NCI-H187 (cell line): Measurements from ENCODE around the gene KLHDC7A.

Experiments
- DNase-seq, 2 experiments: peaks; one replicate each; lab custom pipeline; 2025; lab: John Stamatoyannopoulos, UW

Gene KLHDC7A

GRCh38 chr1:18508084-18508483, 27.4 kb downstream of the KLHDC7A start:
- no peak for DNase-seq

- no peak for DNase-seq
Observed at GRCh38 chr1:18511149-18511873, 30.6 kb downstream of the KLHDC7A start.

- no peak for DNase-seq
Observed at GRCh38 chr1:18511874-18512150, 31.1 kb downstream of the KLHDC7A start.

- DNase-seq: no peak
Observed at GRCh38 chr1:18512883-18513282, 32.2 kb downstream of the KLHDC7A start.

- no peak for DNase-seq
Observed at GRCh38 chr1:18513995-18514394, 33.3 kb downstream of the KLHDC7A start.

GRCh38 chr1:18515120-18515667, 34.5 kb downstream of the KLHDC7A start:
- DNase-seq: no peak

- no peak for DNase-seq
Observed at GRCh38 chr1:18516473-18516872, 35.7 kb downstream of the KLHDC7A start.

GRCh38 chr1:18526436-18527275, 45.9 kb downstream of the KLHDC7A start:
- DNase-seq: no peak

- DNase-seq: no peak
Observed at GRCh38 chr1:18527514-18527913, 46.8 kb downstream of the KLHDC7A start.

- no peak for DNase-seq
Observed at GRCh38 chr1:18527921-18528320, 47.2 kb downstream of the KLHDC7A start.

GRCh38 chr1:18528616-18529015, 47.9 kb downstream of the KLHDC7A start:
- no peak for DNase-seq

- DNase-seq: no peak
Observed at GRCh38 chr1:18529714-18530113, 49.0 kb downstream of the KLHDC7A start.

GRCh38 chr1:18530587-18531502, 50.1 kb downstream of the KLHDC7A start:
- DNase-seq: no peak

- no peak for DNase-seq
Observed at GRCh38 chr1:18531503-18531845, 50.7 kb downstream of the KLHDC7A start.

GRCh38 chr1:18532390-18533170, 51.9 kb downstream of the KLHDC7A start:
- DNase-seq: no peak

- DNase-seq: no peak
Observed at GRCh38 chr1:18533259-18533658, 52.5 kb downstream of the KLHDC7A start.

GRCh38 chr1:18534810-18535205, 54.1 kb downstream of the KLHDC7A start:
- DNase-seq: no peak
